IMR-90 (cell line): Measurements from ENCODE around the gene PTH1R. TPM values are rescaled to one million over a fixed set of nuclear protein-coding genes. Genes with fewer than 3 reads are reported as not detected.

Experiments
- ATAC-seq: fragments of 200-7000 bp; cut with Tn5 transposase; 2 replicates; pipeline ENCODE4 v1.9.1; 2020; ENCODE audit warnings: low read depth, mild to moderate bottlenecking, moderate library complexity
- BruUV-seq: library from RNA; stranded (reverse); fragments of 400-500 nt; replicated peaks from 2 replicates; lab custom pipeline; 2021; lab: Mats Ljungman, UMichigan
- CTCF ChIA-PET: fragments of 300-600 bp; formaldehyde crosslinking; extraction: SDS; loops from one replicate; lab custom pipeline; 2021; ENCODE audit warnings: antibody characterized with exemption; lab: Yijun Ruan, JAX
- POLR2A ChIA-PET: fragments of 300-600 bp; sonication (Branson Sonifier 250); formaldehyde crosslinking; loops from one replicate; lab custom pipeline; 2022; ENCODE audit warnings: antibody characterized with exemption; ENCODE audit not compliant: unreplicated experiment; lab: Charles Lee
- DNase-seq: peaks from one replicate; pipeline ENCODE4 v3.0.0; 2013
- H2AFZ ChIP-seq: replicated peaks from 2 replicates; pipeline ENCODE3; 2013; ENCODE audit warnings: low read length, mild to moderate bottlenecking; ENCODE audit not compliant: poor library complexity
- H2AK5ac ChIP-seq: 2 replicates; pipeline ENCODE4 v1.6.1; 2013; ENCODE audit warnings: low read depth, low read length, inconsistent platforms
- H2AK9ac ChIP-seq: replicated peaks from 2 replicates; pipeline ENCODE3; 2013; ENCODE audit warnings: mild to moderate bottlenecking, low read depth, low read length, moderate library complexity; ENCODE audit not compliant: poor library complexity
- H2BK120ac ChIP-seq: 2 replicates; pipeline ENCODE4 v1.6.1; 2013; ENCODE audit warnings: low read depth, low read length, inconsistent platforms
- H2BK15ac ChIP-seq: 3 replicates; pipeline ENCODE4 v1.6.1; 2013; ENCODE audit warnings: low read depth, low read length, inconsistent platforms
- H2BK20ac ChIP-seq: 2 replicates; pipeline ENCODE4 v1.6.1; 2013; ENCODE audit warnings: low read depth, mild to moderate bottlenecking, inconsistent platforms, low read length, moderate library complexity
- H2BK5ac ChIP-seq: 2 replicates; pipeline ENCODE4 v1.6.1; 2013; ENCODE audit warnings: mild to moderate bottlenecking, low read depth, low read length, inconsistent platforms; ENCODE audit not compliant: poor library complexity, severe bottlenecking
- H3K14ac ChIP-seq: replicated peaks from 2 replicates; pipeline ENCODE4 v1.6.1; 2013; ENCODE audit warnings: low read depth, low read length, inconsistent platforms
- H3K18ac ChIP-seq: 2 replicates; pipeline ENCODE4 v1.6.1; 2013; ENCODE audit warnings: low read depth, low read length, control low read depth
- H3K23ac ChIP-seq: 2 replicates; pipeline ENCODE4 v1.6.1; 2013; ENCODE audit warnings: low read depth, low read length, inconsistent platforms
- H3K27ac ChIP-seq: 2 replicates; pipeline ENCODE4 v1.5.1; 2013; ENCODE audit warnings: mild to moderate bottlenecking, control low read depth, low read length; ENCODE audit not compliant: insufficient read depth
- H3K27me3 ChIP-seq: 2 replicates; pipeline ENCODE4 v1.6.1; 2013; ENCODE audit warnings: low read length; ENCODE audit not compliant: control insufficient read depth, insufficient read depth
- H3K36me3 ChIP-seq: 2 replicates; pipeline ENCODE4 v1.6.1; 2013; ENCODE audit warnings: low read length, mixed read lengths; ENCODE audit not compliant: control insufficient read depth, insufficient read depth
- H3K4ac ChIP-seq: 2 replicates; pipeline ENCODE4 v1.6.1; 2013; ENCODE audit warnings: low read depth, low read length, inconsistent platforms
- H3K4me1 ChIP-seq: 2 replicates; pipeline ENCODE4 v1.6.1; 2013; ENCODE audit warnings: low read length, mixed read lengths; ENCODE audit not compliant: control insufficient read depth, insufficient read depth
- H3K4me2 ChIP-seq: 2 replicates; pipeline ENCODE4 v1.6.1; 2013; ENCODE audit warnings: low read depth, mild to moderate bottlenecking, control low read depth, low read length, moderate library complexity
- H3K4me3 ChIP-seq: 2 replicates; pipeline ENCODE4 v1.5.1; 2013; ENCODE audit warnings: low read depth, mild to moderate bottlenecking, control low read depth, low read length, moderate library complexity; ENCODE audit not compliant: insufficient read depth
- H3K56ac ChIP-seq: 2 replicates; pipeline ENCODE4 v1.6.1; 2013; ENCODE audit warnings: low read length, inconsistent platforms; ENCODE audit not compliant: insufficient read depth; ENCODE audit errors: extremely low read depth
- H3K79me1 ChIP-seq, 2 experiments: 2 replicates each; pipeline ENCODE4 v1.6.1; 2013; ENCODE audit warnings: low read length in 2 of 2, inconsistent platforms in 1 of 2, low read depth in 1 of 2
- H3K9ac ChIP-seq: 2 replicates; pipeline ENCODE4 v1.6.1; 2013; ENCODE audit warnings: low read depth, low read length, control low read depth
- H3K9me1 ChIP-seq: 2 replicates; pipeline ENCODE4 v1.6.1; 2013; ENCODE audit warnings: low read length, inconsistent platforms; ENCODE audit not compliant: insufficient read depth
- H3K9me3 ChIP-seq: 2 replicates; pipeline ENCODE4 v1.6.1; 2013; ENCODE audit warnings: low read length; ENCODE audit not compliant: control insufficient read depth, insufficient read depth
- H4K20me1 ChIP-seq: 2 replicates; pipeline ENCODE4 v1.6.1; 2013; ENCODE audit warnings: low read length, inconsistent platforms; ENCODE audit not compliant: insufficient read depth
- H4K5ac ChIP-seq: 2 replicates; pipeline ENCODE4 v1.6.1; 2013; ENCODE audit warnings: mild to moderate bottlenecking, low read depth, low read length, control low read depth
- H4K8ac ChIP-seq, 2 experiments: 2 replicates each; pipeline ENCODE4 v1.6.1; 2013; ENCODE audit warnings: low read depth in 2 of 2, low read length in 2 of 2, control low read depth in 1 of 2, inconsistent platforms in 1 of 2
- H4K91ac ChIP-seq: 2 replicates; pipeline ENCODE4 v1.6.1; 2013; ENCODE audit warnings: low read depth, low read length, inconsistent platforms; ENCODE audit not compliant: insufficient read depth
- BHLHE40 ChIP-seq: fragments of 150-350 bp; IDR thresholded peaks from 2 replicates; pipeline ENCODE4 v1.6.1; 2016; ENCODE audit warnings: mild to moderate bottlenecking, low read depth, low read length
- CEBPB ChIP-seq: IDR thresholded peaks from 2 replicates; pipeline ENCODE4 v1.6.1; 2012; ENCODE audit warnings: low read depth, low read length, improper control_type of control experiment
- CHD1 ChIP-seq: IDR thresholded peaks from 2 replicates; pipeline ENCODE4 v1.6.1; 2012; ENCODE audit warnings: low read depth, low read length, improper control_type of control experiment
- FOS ChIP-seq: fragments of 150-350 bp; IDR thresholded peaks from 2 replicates; pipeline ENCODE4 v1.6.1; 2016; ENCODE audit warnings: low read depth, low read length
- MAFK ChIP-seq: IDR thresholded peaks from 2 replicates; pipeline ENCODE4 v1.6.1; 2012; ENCODE audit warnings: low read depth, low read length, improper control_type of control experiment
- MAZ ChIP-seq: IDR thresholded peaks from 2 replicates; pipeline ENCODE4 v1.6.1; 2012; ENCODE audit warnings: low read depth, mild to moderate bottlenecking, low read length, improper control_type of control experiment, moderate library complexity, borderline replicate concordance
- MXI1 ChIP-seq: IDR thresholded peaks from 2 replicates; pipeline ENCODE4 v1.6.1; 2012; ENCODE audit warnings: low read depth, mild to moderate bottlenecking, low read length, moderate library complexity, borderline replicate concordance
- NFE2L2 ChIP-seq: fragments of 150-350 bp; IDR thresholded peaks from 2 replicates; pipeline ENCODE4 v1.6.1; 2016; ENCODE audit warnings: low read depth, mild to moderate bottlenecking, low read length
- POLR2A ChIP-seq: IDR thresholded peaks from 2 replicates; pipeline ENCODE4 v1.6.1; 2012; ENCODE audit warnings: mild to moderate bottlenecking, low read depth, low read length
- RAD21 ChIP-seq: IDR thresholded peaks from 2 replicates; pipeline ENCODE4 v1.6.1; 2012; ENCODE audit warnings: low read length, improper control_type of control experiment
- RCOR1 ChIP-seq: IDR thresholded peaks from 2 replicates; pipeline ENCODE4 v1.6.1; 2012; ENCODE audit warnings: mild to moderate bottlenecking, low read length, improper control_type of control experiment; ENCODE audit not compliant: insufficient replicate concordance
- RFX5 ChIP-seq: IDR thresholded peaks from 2 replicates; pipeline ENCODE4 v1.8.0; 2012; ENCODE audit warnings: low read depth, mild to moderate bottlenecking, low read length, moderate library complexity
- SMC3 ChIP-seq: fragments of 150-350 bp; IDR thresholded peaks from 2 replicates; pipeline ENCODE4 v1.6.1; 2016; ENCODE audit warnings: low read depth, mild to moderate bottlenecking, antibody characterized with exemption, low read length, moderate library complexity
- WGBS, 2 experiments: methylation state at CpG; one replicate each; pipeline versions ENCODE4 v1.1.5 to v1.1.7; 2013; ENCODE audit warnings: missing lambda C conversion rate in 2 of 2; ENCODE audit not compliant: insufficient read length in 1 of 2; ENCODE audit errors: extremely low coverage in 2 of 2; 5-methylcytosine and 5-hydroxymethylcytosine counted together
- dilution Hi-C: fragments of 300-500 bp; cut with HindIII; formaldehyde crosslinking; loops from one replicate; pipeline ENCODE4 v1.14.3; 2018; ENCODE audit warnings: low sequenced_read_pairs; ENCODE audit not compliant: unreplicated experiment
- in situ Hi-C: fragments of 300-500 bp; cut with MboI; formaldehyde crosslinking; loops from 3 replicates; pipeline ENCODE4 v1.14.3; 2019; ENCODE audit warnings: low sequenced_read_pairs, inconsistent platforms, mixed read lengths
- intact Hi-C: fragments of 100-400 bp; cut with micrococcal nuclease; formaldehyde crosslinking; loops from 2 replicates; pipeline ENCODE4 v1.10.0; 2022
- polyA plus RNA-seq, 3 experiments: library from polyadenylated mRNA; depleted of rRNA; stranded (reverse); fragments of >200 nt; gene quantifications; 2 replicates each; pipeline ENCODE4 v1.2.3, GENCODE V29; 2012; ENCODE audit warnings: low replicate concordance in 1 of 3
- total RNA-seq: library from RNA; depleted of rRNA; stranded (reverse); fragments of >200 nt; gene quantifications from 2 replicates; pipeline ENCODE4 v1.2.3, GENCODE V29; 2012
- TF ChIP-seq, protein P1 (sequence below): conservative IDR thresholded peaks from 2 replicates; pipeline ENCODE4 v1.5.1; 2012; ENCODE audit warnings: mild to moderate bottlenecking, low read depth, low read length, improper control_type of control experiment
- TF ChIP-seq, protein P2 (sequence below): fragments of 150-350 bp; IDR thresholded peaks from 2 replicates; pipeline ENCODE4 v1.6.1; 2016; ENCODE audit warnings: low read depth, mild to moderate bottlenecking, low read length, moderate library complexity, borderline replicate concordance
- TF ChIP-seq, protein P3 (sequence below): fragments of 150-350 bp; IDR thresholded peaks from 2 replicates; pipeline ENCODE4 v1.6.1; 2017; ENCODE audit warnings: mild to moderate bottlenecking, antibody characterized with exemption, low read length, low read depth

The PTH1R gene
- total and polyA plus RNA-seq, 2 of the 4 experiments (the other 2 are of a cell fraction) = 0.15 to 0.18 TPM

DNA sequence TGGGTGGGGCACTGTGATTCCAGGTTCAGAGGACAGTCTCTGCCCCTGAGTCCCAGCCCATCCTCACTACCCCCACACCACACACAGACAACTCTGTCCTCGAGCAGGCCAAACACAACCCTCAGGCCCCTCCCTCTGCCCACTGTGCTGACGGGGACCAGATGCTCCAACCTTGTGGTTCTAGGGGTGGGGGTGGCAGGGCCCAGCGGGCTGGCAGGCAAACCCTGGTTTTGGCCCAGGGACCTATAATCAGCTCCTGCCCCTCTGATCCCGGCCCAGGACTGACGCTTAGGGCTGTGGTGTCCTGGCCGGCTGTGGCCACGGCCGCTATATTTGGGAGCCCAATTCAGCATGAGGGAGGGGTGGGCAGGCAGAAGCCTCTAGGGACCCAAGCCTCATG, 9.2 kb upstream of the PTH1R start:
- in situ Hi-C loops (no loop called here), dilution Hi-C loops (no loop called here), intact Hi-C loops (loop anchor here (5.0 kb wide), 1 partner anchor 504 kb away; no protein-coding TSS in a partner anchor)
- no CpG with 5 or more reads among the region's 8 CpGs for WGBS, 2 experiments
- Histone ChIP-seq H3K9me1 (no peaks in the 10 kb centered on the region), H3K4me2 (no peak overlapping the region), H4K5ac (no peak overlapping the region), H3K27me3 (peaks cover 49% of the 10 kb centered on the region), H3K9ac (no peak overlapping the region), H2AFZ (no peak overlapping the region), H4K8ac (no peak overlapping the region), H3K4me3 (no peak overlapping the region), H3K27ac (no peak overlapping the region), H4K20me1 (no peaks in the 10 kb centered on the region), H2BK15ac (no peak overlapping the region), H3K14ac (no peak overlapping the region), H3K9me3 (no peaks in the 10 kb centered on the region), H3K79me1 (no peaks in the 10 kb centered on the region), H2BK5ac (no peak overlapping the region), H3K18ac (no peak overlapping the region), H3K4me1 (no peaks in the 10 kb centered on the region; the same call in 1 of the 2 replicates), H2BK120ac (no peak overlapping the region), H2BK20ac (no peak overlapping the region), H3K56ac (no peak overlapping the region), H2AK5ac (no peak overlapping the region), H3K4ac (no peak overlapping the region), H2AK9ac (no peak overlapping the region), H3K23ac (no peak overlapping the region), H3K36me3 (no peaks in the 10 kb centered on the region), H4K91ac (no peak overlapping the region)
- no peak for DNase-seq
- TF ChIP-seq MAFK = no peak
- no peak for TF ChIP-seq POLR2A
- TF ChIP-seq MXI1 = no peak
- TF ChIP-seq RCOR1 = no peak
- TF ChIP-seq BHLHE40 = no peak
- TF ChIP-seq RAD21 = no peak
- no peak for TF ChIP-seq SMC3
- TF ChIP-seq, protein P1, sequence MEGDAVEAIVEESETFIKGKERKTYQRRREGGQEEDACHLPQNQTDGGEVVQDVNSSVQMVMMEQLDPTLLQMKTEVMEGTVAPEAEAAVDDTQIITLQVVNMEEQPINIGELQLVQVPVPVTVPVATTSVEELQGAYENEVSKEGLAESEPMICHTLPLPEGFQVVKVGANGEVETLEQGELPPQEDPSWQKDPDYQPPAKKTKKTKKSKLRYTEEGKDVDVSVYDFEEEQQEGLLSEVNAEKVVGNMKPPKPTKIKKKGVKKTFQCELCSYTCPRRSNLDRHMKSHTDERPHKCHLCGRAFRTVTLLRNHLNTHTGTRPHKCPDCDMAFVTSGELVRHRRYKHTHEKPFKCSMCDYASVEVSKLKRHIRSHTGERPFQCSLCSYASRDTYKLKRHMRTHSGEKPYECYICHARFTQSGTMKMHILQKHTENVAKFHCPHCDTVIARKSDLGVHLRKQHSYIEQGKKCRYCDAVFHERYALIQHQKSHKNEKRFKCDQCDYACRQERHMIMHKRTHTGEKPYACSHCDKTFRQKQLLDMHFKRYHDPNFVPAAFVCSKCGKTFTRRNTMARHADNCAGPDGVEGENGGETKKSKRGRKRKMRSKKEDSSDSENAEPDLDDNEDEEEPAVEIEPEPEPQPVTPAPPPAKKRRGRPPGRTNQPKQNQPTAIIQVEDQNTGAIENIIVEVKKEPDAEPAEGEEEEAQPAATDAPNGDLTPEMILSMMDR = no peak
- TF ChIP-seq CEBPB = no peak
- no peak for TF ChIP-seq CHD1
- TF ChIP-seq, protein P2, sequence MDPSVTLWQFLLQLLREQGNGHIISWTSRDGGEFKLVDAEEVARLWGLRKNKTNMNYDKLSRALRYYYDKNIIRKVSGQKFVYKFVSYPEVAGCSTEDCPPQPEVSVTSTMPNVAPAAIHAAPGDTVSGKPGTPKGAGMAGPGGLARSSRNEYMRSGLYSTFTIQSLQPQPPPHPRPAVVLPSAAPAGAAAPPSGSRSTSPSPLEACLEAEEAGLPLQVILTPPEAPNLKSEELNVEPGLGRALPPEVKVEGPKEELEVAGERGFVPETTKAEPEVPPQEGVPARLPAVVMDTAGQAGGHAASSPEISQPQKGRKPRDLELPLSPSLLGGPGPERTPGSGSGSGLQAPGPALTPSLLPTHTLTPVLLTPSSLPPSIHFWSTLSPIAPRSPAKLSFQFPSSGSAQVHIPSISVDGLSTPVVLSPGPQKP = no peak
- TF ChIP-seq RFX5 = no peak
- TF ChIP-seq FOS = no peak
- no peak for TF ChIP-seq NFE2L2
- TF ChIP-seq, protein P3, sequence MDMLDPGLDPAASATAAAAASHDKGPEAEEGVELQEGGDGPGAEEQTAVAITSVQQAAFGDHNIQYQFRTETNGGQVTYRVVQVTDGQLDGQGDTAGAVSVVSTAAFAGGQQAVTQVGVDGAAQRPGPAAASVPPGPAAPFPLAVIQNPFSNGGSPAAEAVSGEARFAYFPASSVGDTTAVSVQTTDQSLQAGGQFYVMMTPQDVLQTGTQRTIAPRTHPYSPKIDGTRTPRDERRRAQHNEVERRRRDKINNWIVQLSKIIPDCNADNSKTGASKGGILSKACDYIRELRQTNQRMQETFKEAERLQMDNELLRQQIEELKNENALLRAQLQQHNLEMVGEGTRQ = no peak
- no peak for TF ChIP-seq MAZ
- ChIA-PET POLR2A (no interaction called here), CTCF (no interaction called here)
- no TSS peak for BruUV-seq
- no peak for ATAC-seq
